IPS-11a (cell line): ENCODE data around the gene QPRT.
"Not testable (repeated sequence)": the region's sequence is repeated elsewhere in the genome, so short reads cannot be mapped to it uniquely, and the experiment has no call there.

Experiments
- H3K4me3 ChIP-seq: one replicate; pipeline ENCODE4 v1.5.1; 2013; ENCODE audit warnings: low read depth, low read length, control low read depth

The QPRT gene

GRCh38 chr16:29692606-29693005 is 13.6 kb downstream of the QPRT start:
- H3K4me3 ChIP-seq = not testable (repeated sequence)

DNA sequence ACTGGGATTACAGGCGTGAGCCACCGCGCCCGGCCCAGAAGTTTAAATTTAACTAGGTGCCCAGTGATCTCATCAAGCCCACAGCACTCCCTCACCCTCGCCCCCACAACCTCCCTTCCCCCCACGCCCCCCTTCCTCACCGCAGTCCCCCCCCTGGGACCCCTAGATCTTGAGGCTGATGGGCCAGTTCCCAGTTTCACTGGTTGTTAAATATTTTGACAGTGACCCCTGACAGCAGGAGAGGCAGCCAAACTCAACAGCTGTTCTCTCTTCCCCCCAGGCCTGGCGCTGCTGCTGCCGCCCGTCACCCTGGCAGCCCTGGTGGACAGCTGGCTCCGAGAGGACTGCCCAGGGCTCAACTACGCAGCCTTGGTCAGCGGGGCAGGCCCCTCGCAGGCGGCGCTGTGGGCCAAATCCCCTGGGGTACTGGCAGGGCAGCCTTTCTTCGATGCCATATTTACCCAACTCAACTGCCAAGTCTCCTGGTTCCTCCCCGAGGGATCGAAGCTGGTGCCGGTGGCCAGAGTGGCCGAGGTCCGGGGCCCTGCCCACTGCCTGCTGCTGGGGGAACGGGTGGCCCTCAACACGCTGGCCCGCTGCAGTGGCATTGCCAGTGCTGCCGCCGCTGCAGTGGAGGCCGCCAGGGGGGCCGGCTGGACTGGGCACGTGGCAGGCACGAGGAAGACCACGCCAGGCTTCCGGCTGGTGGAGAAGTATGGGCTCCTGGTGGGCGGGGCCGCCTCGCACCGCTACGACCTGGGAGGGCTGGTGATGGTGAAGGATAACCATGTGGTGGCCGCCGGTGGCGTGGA is 15.6 kb downstream of the QPRT start:
- H3K4me3 ChIP-seq = no peak overlapping the region

DNA sequence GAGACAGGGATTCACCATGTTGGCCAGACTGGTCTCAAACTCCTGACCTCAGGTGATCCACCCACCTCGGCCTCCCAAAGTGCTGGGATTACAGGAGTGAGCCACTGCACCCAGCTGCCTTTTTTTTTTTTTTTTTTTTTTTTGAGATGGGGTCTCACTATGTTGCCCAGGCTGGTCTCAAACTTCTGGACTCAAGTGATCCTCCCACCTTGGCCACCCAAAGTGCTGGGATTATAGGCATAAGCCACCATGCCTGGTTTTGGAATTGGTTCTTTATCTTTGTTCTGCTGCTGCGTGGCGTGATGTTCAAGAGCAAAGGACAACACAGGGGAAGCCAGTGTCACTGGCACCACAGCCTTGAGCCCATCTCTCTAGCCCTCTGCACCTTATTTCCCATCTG is 16.7 kb downstream of the QPRT start:
- H3K4me3 ChIP-seq = not testable (repeated sequence)

- no peak overlapping the region for H3K4me3 ChIP-seq
Observed at GRCh38 chr16:29696881-29697331, 17.9 kb downstream of the QPRT start.

DNA sequence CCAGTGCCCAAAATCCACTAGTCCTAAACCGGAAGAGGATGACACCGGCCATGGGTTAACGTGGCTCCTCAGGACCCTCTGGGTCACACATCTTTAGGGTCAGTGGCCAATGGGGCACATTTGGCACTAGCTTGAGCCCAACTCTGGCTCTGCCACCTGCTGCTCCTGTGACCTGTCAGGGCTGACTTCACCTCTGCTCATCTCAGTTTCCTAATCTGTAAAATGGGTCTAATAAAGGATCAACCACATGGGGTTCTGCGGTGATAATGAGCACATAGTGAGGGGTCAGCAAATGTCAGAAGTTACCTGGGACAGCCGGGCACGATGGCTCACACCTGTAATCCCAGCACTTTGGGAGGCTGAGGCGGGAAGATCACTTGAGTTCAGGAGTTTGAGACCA is 18.4 kb downstream of the QPRT start:
- no peak overlapping the region for H3K4me3 ChIP-seq

GRCh38 chr16:29698042-29698441 is 19.1 kb downstream of the QPRT start:
- H3K4me3 ChIP-seq = no peak overlapping the region

GRCh38 chr16:29698484-29699323 is 19.7 kb downstream of the QPRT start:
- H3K4me3 ChIP-seq = no peak overlapping the region

GRCh38 chr16:29699324-29700219 is 20.6 kb downstream of the QPRT start:
- H3K4me3 ChIP-seq = no peak overlapping the region

- no peak overlapping the region for H3K4me3 ChIP-seq
Observed at GRCh38 chr16:29700253-29700987, 21.4 kb downstream of the QPRT start.

DNA sequence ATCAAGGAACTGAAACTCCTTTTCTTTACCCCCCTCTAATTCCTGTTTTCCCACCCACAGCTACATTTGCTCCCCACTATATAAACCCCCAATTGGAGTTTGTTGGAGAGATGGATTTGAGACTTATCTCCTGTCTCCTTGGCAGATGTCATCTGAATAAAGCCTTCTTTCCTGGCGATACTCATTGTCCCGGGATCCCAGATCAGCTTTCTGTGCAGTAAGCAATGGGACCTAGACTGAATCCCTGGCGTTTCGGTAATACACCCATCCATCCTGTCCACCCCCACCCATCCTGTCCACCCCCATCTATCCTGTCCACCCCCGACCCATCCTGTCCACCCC is 22.2 kb downstream of the QPRT start:
- H3K4me3 ChIP-seq = no peak overlapping the region

GRCh38 chr16:29702269-29702668 is 23.3 kb downstream of the QPRT start:
- no peak overlapping the region for H3K4me3 ChIP-seq

DNA sequence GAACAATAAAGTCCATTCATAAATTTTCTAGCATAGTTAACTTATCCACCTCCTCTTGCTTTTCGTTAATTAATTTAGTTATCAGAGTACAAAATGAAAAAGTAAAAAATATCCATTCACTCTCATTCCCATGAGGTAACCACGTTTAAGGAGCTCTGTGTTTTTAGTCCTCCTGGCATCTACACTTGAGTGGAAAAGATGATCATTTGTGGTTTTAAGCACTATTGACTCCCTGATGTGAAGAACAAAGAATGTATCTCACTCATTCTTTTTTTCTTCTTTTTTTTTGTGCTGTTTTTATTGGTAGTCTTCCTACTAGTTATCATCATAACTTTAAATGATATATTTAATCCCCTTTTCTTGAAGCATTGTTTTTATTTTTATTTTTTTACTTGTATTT is 26.1 kb downstream of the QPRT start:
- H3K4me3 ChIP-seq = no peak overlapping the region

GRCh38 chr16:29707160-29707559 is 28.2 kb downstream of the QPRT start:
- H3K4me3 ChIP-seq = not testable (repeated sequence)

DNA sequence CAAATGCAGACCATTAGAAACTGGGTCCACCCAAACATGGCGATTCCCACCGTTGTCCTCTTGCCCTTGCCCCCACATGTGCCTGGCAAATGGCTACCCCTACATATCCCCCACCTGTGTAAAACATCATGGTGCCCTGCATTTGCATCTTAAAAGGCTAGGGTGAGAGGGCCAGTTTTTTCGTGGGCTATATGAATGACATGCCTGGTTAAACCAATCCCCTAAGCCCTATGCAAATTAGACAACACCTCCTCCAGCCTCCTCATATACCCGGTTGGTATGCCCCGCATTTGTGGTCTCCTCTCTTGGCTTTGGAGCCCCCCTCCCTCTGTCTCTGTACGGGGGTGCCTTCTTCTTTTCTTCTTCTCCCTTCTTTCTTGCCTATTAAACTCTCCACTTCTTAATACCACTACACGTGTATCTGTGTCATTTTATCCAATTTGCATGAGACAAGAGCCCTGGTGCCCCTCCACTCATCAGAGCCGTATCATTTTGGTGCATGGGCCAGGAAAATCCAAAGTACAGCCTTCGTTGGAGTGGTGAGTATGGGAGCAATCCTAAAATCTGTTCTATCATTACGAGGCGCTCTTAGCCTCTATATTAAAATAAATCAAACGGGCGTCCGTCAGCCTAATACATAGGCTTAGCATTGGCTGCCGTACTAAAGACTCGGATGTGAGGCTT is 30.1 kb downstream of the QPRT start:
- peak overlapping the region; percentile 91 for H3K4me3 ChIP-seq

- H3K4me3 ChIP-seq = peak overlapping the region; percentile 91
Observed at GRCh38 chr16:29709657-29710056, 30.7 kb downstream of the QPRT start.

- H3K4me3 ChIP-seq = peak overlapping the region; percentile 91
Observed at GRCh38 chr16:29710227-29711219, 31.5 kb downstream of the QPRT start.

GRCh38 chr16:29712809-29713208 is 33.8 kb downstream of the QPRT start:
- no peak overlapping the region for H3K4me3 ChIP-seq

- no peak overlapping the region for H3K4me3 ChIP-seq
Observed at GRCh38 chr16:29714396-29714795, 35.4 kb downstream of the QPRT start.

DNA sequence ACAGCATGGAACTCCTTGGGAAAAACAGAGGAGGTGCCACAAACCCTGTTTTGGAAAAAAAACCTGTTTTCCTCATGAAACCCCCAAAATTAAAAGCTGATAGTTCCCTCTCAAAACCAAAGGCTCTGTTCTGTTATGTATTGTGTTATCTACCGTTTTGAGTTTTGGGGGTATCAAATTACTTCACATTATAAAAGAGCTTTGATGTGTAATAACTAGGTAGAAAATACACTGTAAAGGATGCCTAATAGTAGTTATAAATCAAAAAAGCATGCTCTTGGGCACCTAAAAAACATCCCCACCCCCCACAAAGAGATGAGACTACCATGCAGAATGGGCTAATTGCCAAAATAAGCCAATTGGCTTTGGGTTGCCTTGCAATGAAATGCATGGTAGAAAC is 36.0 kb downstream of the QPRT start:
- no peak overlapping the region for H3K4me3 ChIP-seq
